Small intestine (tissue), 7 donors: Measurements from ENCODE around the gene PSG1. TPM values are rescaled to one million over a fixed set of nuclear protein-coding genes. Genes with fewer than 3 reads are reported as not detected.
"Not testable (repeated sequence)": the region's sequence is repeated elsewhere in the genome, so short reads cannot be mapped to it uniquely, and the experiment has no call there.

ENCODE experiments used
- DNase-seq, 2 donors: peaks; one replicate each; pipeline versions ENCODE4 v3.0.0 to v3.0.0-alpha.2; 2013
- FAIRE-seq: peaks from 2 replicates; lab custom pipeline; 2012; peaks lifted over from hg19 to GRCh38; lab: Jason Lieb, UNC
- H3K27ac ChIP-seq, 3 donors: one replicate each; pipeline ENCODE4 v1.5.1; 2013; ENCODE audit warnings: low read length in 2 of 3, mild to moderate bottlenecking in 2 of 3, control low read depth in 1 of 3, inconsistent platforms in 1 of 3, low read depth in 1 of 3, moderate library complexity in 1 of 3
- H3K27me3 ChIP-seq, 3 donors: one replicate each; pipeline ENCODE4 v1.6.1; 2013; ENCODE audit warnings: low read length in 3 of 3, inconsistent platforms in 1 of 3; ENCODE audit not compliant: control insufficient read depth in 3 of 3, insufficient read depth in 3 of 3
- H3K36me3 ChIP-seq, 3 donors: one replicate each; pipeline ENCODE4 v1.6.1; 2013; ENCODE audit warnings: low read length in 3 of 3, inconsistent platforms in 1 of 3, low read depth in 1 of 3, mild to moderate bottlenecking in 1 of 3, moderate library complexity in 1 of 3; ENCODE audit not compliant: control insufficient read depth in 3 of 3, insufficient read depth in 2 of 3
- H3K4me1 ChIP-seq, 3 donors: one replicate each; pipeline ENCODE4 v1.6.1; 2013; ENCODE audit warnings: low read length in 2 of 3, inconsistent platforms in 1 of 3, low read depth in 1 of 3, mild to moderate bottlenecking in 1 of 3, moderate library complexity in 1 of 3; ENCODE audit not compliant: control insufficient read depth in 3 of 3, insufficient read depth in 2 of 3
- H3K4me3 ChIP-seq, 3 donors: one replicate each; pipeline ENCODE4 v1.5.1; 2013; ENCODE audit warnings: low read length in 3 of 3, control low read depth in 1 of 3, inconsistent platforms in 1 of 3, low read depth in 1 of 3, mild to moderate bottlenecking in 1 of 3, moderate library complexity in 1 of 3
- H3K9me3 ChIP-seq, 2 donors: one replicate each; pipeline ENCODE4 v1.6.1; 2013; ENCODE audit warnings: low read depth in 1 of 2, low read length in 1 of 2; ENCODE audit not compliant: control insufficient read depth in 2 of 2, insufficient read depth in 1 of 2
- WGBS, 3 donors: extraction: QIAGEN DNeasy Blood & Tissue Kit; methylation state at CpG; one replicate each; pipeline ENCODE4 v1.1.7; 2013; 5-methylcytosine and 5-hydroxymethylcytosine counted together
- polyA plus RNA-seq, 4 donors: library from polyadenylated mRNA; stranded (reverse) in 3 of 4; unstranded in 1 of 4; fragments of 200-250 nt in 3 of 4; fragments of 120-200 nt in 1 of 4; gene quantifications; one replicate each; pipeline versions ENCODE4 v1.2.1 to v1.2.3, GENCODE V29; 2013
- donor health status: healthy with polysubstance abuse.
- donor health status: control.
- donor health status: control.
- donor health status: Bipolar disorder and iron deficiency.
- donor health status: healthy.

The PSG1 gene
- polyA plus RNA-seq, 4 donors, result not detected

- not testable (repeated sequence) for H3K36me3 ChIP-seq, H3K9me3 ChIP-seq, H3K27ac ChIP-seq, H3K4me3 ChIP-seq, H3K27me3 ChIP-seq, H3K4me1 ChIP-seq, DNase-seq, FAIRE-seq
- 49 to 56% (median 50%) methylated on average over 1 of the region's 1 CpG for WGBS, 3 donors
Observed at GRCh38 chr19:42917634-42918033, 38.1 kb upstream of the PSG1 start, which contains the start of gene PSG6. PSG6 (minus strand) TSS chr19:42917894; CDS start chr19:42917792, 102 bp downstream.

- not testable (repeated sequence) for FAIRE-seq, H3K4me1 ChIP-seq, H3K9me3 ChIP-seq, H3K27ac ChIP-seq, H3K27me3 ChIP-seq, H3K4me3 ChIP-seq, H3K36me3 ChIP-seq, DNase-seq
- WGBS, 3 donors, result 72 to 82% (median 74%) methylated on average over 1 of the region's 1 CpG
Observed at GRCh38 chr19:42916931-42917330, 37.4 kb upstream of the PSG1 start.

DNA sequence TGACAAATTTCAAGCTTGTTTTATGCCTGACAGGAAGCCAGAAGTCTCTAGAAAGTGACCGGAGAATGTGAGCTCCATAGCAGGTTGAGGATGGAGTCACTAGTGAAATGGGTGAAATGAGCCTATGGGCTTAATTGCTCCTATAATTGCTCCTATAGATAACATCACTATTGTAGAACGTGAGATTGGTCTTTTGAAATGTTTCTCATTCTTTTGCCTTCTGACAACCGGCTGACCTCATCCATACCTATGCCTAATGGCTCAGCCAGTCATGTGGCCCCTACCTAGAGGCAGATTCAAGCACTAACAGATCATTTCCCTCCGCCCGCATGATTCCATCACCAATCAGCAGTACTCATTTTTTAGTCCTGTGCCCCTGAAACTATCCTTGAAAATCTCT, 34.0 kb upstream of the PSG1 start:
- not testable (repeated sequence) for H3K27ac ChIP-seq, FAIRE-seq, H3K27me3 ChIP-seq, H3K4me1 ChIP-seq, H3K4me3 ChIP-seq, DNase-seq, H3K9me3 ChIP-seq, H3K36me3 ChIP-seq
- 74 to 80% (median 76%) methylated on average over 5 of the region's 5 CpGs for WGBS, 3 donors

- not testable (repeated sequence) for FAIRE-seq, H3K4me3 ChIP-seq, H3K9me3 ChIP-seq, H3K27me3 ChIP-seq, H3K4me1 ChIP-seq, H3K36me3 ChIP-seq, DNase-seq, H3K27ac ChIP-seq
- WGBS, 3 donors, result 85 to 87% (median 86%) methylated on average over 4 of the region's 4 CpGs
Observed at GRCh38 chr19:42912941-42913340, 33.4 kb upstream of the PSG1 start.

GRCh38 chr19:42911731-42912130, 32.2 kb upstream of the PSG1 start:
- 58 to 80% (median 71%) methylated on average over 5 of the region's 5 CpGs for WGBS, 3 donors
- H3K36me3 ChIP-seq, H3K27ac ChIP-seq, DNase-seq, H3K27me3 ChIP-seq, FAIRE-seq, H3K4me3 ChIP-seq, H3K9me3 ChIP-seq, H3K4me1 ChIP-seq: not testable (repeated sequence)

DNA sequence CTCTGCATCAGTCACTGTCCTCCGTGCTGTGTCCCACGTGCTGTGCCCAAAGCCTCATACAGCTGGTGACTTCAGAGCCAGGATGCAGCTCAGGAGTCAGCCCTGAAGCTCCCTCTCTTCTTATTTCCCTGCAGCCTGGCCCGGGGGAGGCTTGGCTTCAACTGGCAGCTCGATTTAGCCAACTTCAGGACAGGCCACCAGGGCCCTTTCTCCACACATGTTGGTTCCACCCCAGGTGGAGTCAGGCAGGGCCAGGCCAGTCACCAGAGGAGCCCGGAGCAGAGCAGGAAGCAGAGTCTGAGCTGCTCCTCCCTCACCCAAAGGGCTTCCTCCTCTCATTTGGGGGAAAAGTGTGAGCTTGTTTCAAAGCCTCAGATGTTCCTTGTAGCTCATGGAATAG, 26.6 kb upstream of the PSG1 start:
- not testable (repeated sequence) for H3K36me3 ChIP-seq, H3K4me3 ChIP-seq, H3K27ac ChIP-seq, H3K27me3 ChIP-seq, DNase-seq, H3K4me1 ChIP-seq, FAIRE-seq, H3K9me3 ChIP-seq
- WGBS, 3 donors, result 55 to 63% (median 60%) methylated on average over 5 of the region's 5 CpGs

GRCh38 chr19:42900561-42900960, 21.0 kb upstream of the PSG1 start:
- not testable (repeated sequence) for H3K4me1 ChIP-seq, DNase-seq, H3K36me3 ChIP-seq, H3K27me3 ChIP-seq, H3K9me3 ChIP-seq, FAIRE-seq, H3K27ac ChIP-seq, H3K4me3 ChIP-seq
- WGBS, 3 donors, result 78 to 83% (median 82%) methylated on average over 4 of the region's 4 CpGs

GRCh38 chr19:42899674-42900073, 20.2 kb upstream of the PSG1 start:
- H3K27me3 ChIP-seq, FAIRE-seq, H3K27ac ChIP-seq, DNase-seq, H3K9me3 ChIP-seq, H3K4me1 ChIP-seq, H3K4me3 ChIP-seq, H3K36me3 ChIP-seq: not testable (repeated sequence)
- 78 to 85% (median 83%) methylated on average over 12 of the region's 12 CpGs for WGBS, 3 donors

GRCh38 chr19:42899110-42899509, 19.6 kb upstream of the PSG1 start:
- H3K36me3 ChIP-seq, H3K4me3 ChIP-seq, H3K27me3 ChIP-seq, H3K27ac ChIP-seq, H3K4me1 ChIP-seq, H3K9me3 ChIP-seq, FAIRE-seq, DNase-seq: not testable (repeated sequence)
- 74 to 81% (median 78%) methylated on average over 1 of the region's 1 CpG for WGBS, 3 donors
